K562 (cell line): Measurements from ENCODE around the gene CLC. TPM values are rescaled to one million over a fixed set of nuclear protein-coding genes. Genes with fewer than 3 reads are reported as not detected.

ENCODE experiments used
- ATAC-seq: fragments of 200-7000 bp; cut with Tn5 transposase; 3 replicates; pipeline ENCODE4 v1.9.1; 2020; ENCODE audit warnings: moderate library complexity
- BruUV-seq: library from RNA; stranded (reverse); fragments of 400-500 nt; replicated peaks from 2 replicates; lab custom pipeline; 2021; lab: Mats Ljungman, UMichigan
- CTCF ChIA-PET: fragments of 300-600 bp; formaldehyde crosslinking; extraction: SDS; loops from one replicate; lab custom pipeline; 2021; ENCODE audit warnings: low intra/inter-chr PET ratio; lab: Yijun Ruan, JAX
- POLR2A ChIA-PET: fragments of 300-600, 350-650 bp; sonication (Branson Sonifier 250); formaldehyde crosslinking; extraction: SDS; loops from one replicate; lab custom pipeline; 2021; ENCODE audit warnings: antibody characterized with exemption, inconsistent platforms; lab: Yijun Ruan, JAX
- DNase-seq, 4 experiments: peaks; one replicate each; pipeline versions ENCODE4 v3.0.0 to v3.0.0-alpha.2; 2011 to 2018; ENCODE audit warnings: low spot score in 3 of 4, mixed read lengths in 3 of 4; ENCODE audit errors: extremely low read depth in 1 of 4
- FAIRE-seq: peaks from 2 replicates; lab custom pipeline; 2011; peaks lifted over from hg19 to GRCh38; lab: Jason Lieb, UNC
- H2AFZ ChIP-seq: 2 replicates; pipeline ENCODE4 v1.6.0; 2011; ENCODE audit warnings: low read depth, low read length, control low read depth, inconsistent platforms
- H3K27ac ChIP-seq: fragments of 200-600 bp; 3 replicates; pipeline ENCODE4 v1.8.0; 2011; ENCODE audit warnings: low read depth, mild to moderate bottlenecking, control low read depth, inconsistent platforms, low read length, moderate library complexity, mixed read lengths; ENCODE audit errors: extremely low read depth
- H3K27me3 ChIP-seq, 2 experiments: fragments of 300-600 bp in 1 of 2; 2 replicates in 1 of 2; 3 replicates in 1 of 2; pipeline versions ENCODE4 v1.6.0 to v1.8.0; 2011; ENCODE audit warnings: inconsistent platforms in 2 of 2, low read length in 2 of 2, mild to moderate bottlenecking in 1 of 2, mixed read lengths in 1 of 2, moderate library complexity in 1 of 2; ENCODE audit not compliant: control insufficient read depth in 2 of 2, insufficient read depth in 2 of 2
- H3K36me3 ChIP-seq: fragments of 300-600 bp; 3 replicates; pipeline ENCODE4 v1.8.0; 2011; ENCODE audit warnings: mild to moderate bottlenecking, low read length, inconsistent platforms; ENCODE audit not compliant: control insufficient read depth, insufficient read depth
- H3K4me1 ChIP-seq, 2 experiments: fragments of 200-600 bp in 1 of 2; replicated peaks in 1 of 2; 2 replicates in 1 of 2; 3 replicates in 1 of 2; pipeline versions ENCODE4 v1.5.1 to v1.8.0; 2011; ENCODE audit warnings: inconsistent platforms in 2 of 2, low read length in 2 of 2, mild to moderate bottlenecking in 1 of 2, mixed read lengths in 1 of 2, moderate library complexity in 1 of 2; ENCODE audit not compliant: control insufficient read depth in 2 of 2, insufficient read depth in 2 of 2
- H3K4me2 ChIP-seq: 2 replicates; pipeline ENCODE4 v1.6.1; 2011; ENCODE audit warnings: low read length, control low read depth, inconsistent platforms, mixed read lengths; ENCODE audit not compliant: insufficient read depth
- H3K4me3 ChIP-seq: fragments of 200-600 bp; sonication (generic), shearing (Covaris generic); 2 replicates; pipeline ENCODE4 v1.5.1; 2016; ENCODE audit warnings: control low read depth, inconsistent platforms
- H3K79me2 ChIP-seq: fragments of 200-600 bp; 3 replicates; pipeline ENCODE4 v1.8.0; 2011; ENCODE audit warnings: low read length, inconsistent platforms; ENCODE audit not compliant: control insufficient read depth, insufficient read depth
- H3K9ac ChIP-seq, 2 experiments: 2 replicates each; pipeline versions ENCODE4 v1.6.0 to v1.6.1; 2011; ENCODE audit warnings: low read depth in 2 of 2, low read length in 2 of 2, control low read depth in 1 of 2, inconsistent platforms in 1 of 2, mild to moderate bottlenecking in 1 of 2, mixed read lengths in 1 of 2; ENCODE audit not compliant: insufficient read depth in 1 of 2
- H3K9me1 ChIP-seq: one replicate; pipeline ENCODE4 v1.6.0; 2011; ENCODE audit warnings: inconsistent platforms, mild to moderate bottlenecking, low read length, moderate library complexity; ENCODE audit not compliant: control insufficient read depth, insufficient read depth
- H3K9me3 ChIP-seq: replicated peaks from 2 replicates; pipeline ENCODE4 v1.5.1; 2011; ENCODE audit warnings: low read depth, low read length, inconsistent platforms; ENCODE audit not compliant: control insufficient read depth, insufficient read depth
- H4K20me1 ChIP-seq: replicated peaks from 2 replicates; pipeline ENCODE4 v1.6.1; 2011; ENCODE audit warnings: low read length, inconsistent platforms, mixed read lengths; ENCODE audit not compliant: control insufficient read depth, insufficient read depth
- BCOR ChIP-seq: fragments of 450-650 bp; IDR thresholded peaks from 2 replicates; pipeline ENCODE4 v1.6.1; 2016
- BRCA1 ChIP-seq, 2 experiments: fragments of 450-650 bp in 1 of 2; sonication (generic) in 1 of 2; formaldehyde crosslinking in 1 of 2; IDR thresholded peaks; 2 replicates each; pipeline versions ENCODE4 v1.5.0 to v1.6.1; 2017 to 2020; ENCODE audit warnings: mild to moderate bottlenecking in 1 of 2, missing genetic modification reagents in 1 of 2
- CXXC5 ChIP-seq: fragments of 250-450 bp; sonication (Bioruptor Pico); IDR thresholded peaks from 2 replicates; pipeline ENCODE4 v1.8.0; 2022; ENCODE audit warnings: inconsistent platforms, mild to moderate bottlenecking, moderate library complexity
- EGR1 ChIP-seq: fragments of 450-650 bp; conservative IDR thresholded peaks from 2 replicates; pipeline ENCODE4 v1.6.1; 2017; ENCODE audit warnings: mild to moderate bottlenecking
- HCFC1 ChIP-seq: IDR thresholded peaks from 2 replicates; pipeline ENCODE4 v1.6.1; 2012; ENCODE audit warnings: low read depth, low read length, improper control_type of control experiment
- HIVEP1 ChIP-seq: fragments of 250-450 bp; sonication (Bioruptor Pico); IDR thresholded peaks from 2 replicates; pipeline ENCODE4 v1.4.0; 2020; ENCODE audit warnings: mild to moderate bottlenecking
- IRF2 ChIP-seq: sonication (generic); formaldehyde crosslinking; IDR thresholded peaks from 2 replicates; pipeline ENCODE4 v1.8.1; 2022; ENCODE audit warnings: mild to moderate bottlenecking, missing genetic modification reagents
- SAFB2 ChIP-seq: fragments of 200-400 bp; formaldehyde crosslinking; IDR thresholded peaks from 2 replicates; pipeline ENCODE4 v1.6.1; 2018; ENCODE audit warnings: borderline replicate concordance, low read length, low read depth, moderate library complexity; ENCODE audit not compliant: severe bottlenecking
- SNIP1 ChIP-seq: fragments of 450-650 bp; IDR thresholded peaks from 2 replicates; pipeline ENCODE4 v1.7.1; 2017; ENCODE audit warnings: low read depth, mild to moderate bottlenecking
- SRSF9 ChIP-seq: fragments of 200-400 bp; formaldehyde crosslinking; IDR thresholded peaks from 2 replicates; pipeline ENCODE4 v1.6.1; 2017; ENCODE audit warnings: low read depth, low read length, borderline replicate concordance
- ZNF740 ChIP-seq, 3 experiments: fragments of 200-800 bp in 1 of 3; sonication (Bioruptor generic) in 1 of 3; sonication (generic) in 1 of 3; formaldehyde crosslinking in 1 of 3; IDR thresholded peaks; 2 replicates each; pipeline versions ENCODE4 v1.6.1 to v1.8.0; 2016 to 2022; ENCODE audit warnings: mild to moderate bottlenecking in 2 of 3, missing compliant biosample characterization in 2 of 3, missing genetic modification characterization in 2 of 3, missing genetic modification reagents in 1 of 3
- WGBS: fragments of 100-300 bp; shearing (Covaris generic); methylation state at CpG from one replicate; pipeline ENCODE4 v1.1.6; 2016; ENCODE audit warnings: low coverage, mixed read lengths; ENCODE audit not compliant: insufficient coverage; ENCODE audit errors: missing lambda C conversion rate; 5-methylcytosine and 5-hydroxymethylcytosine counted together
- in situ Hi-C: fragments of 300-500 bp; cut with MboI; formaldehyde crosslinking; loops from 4 replicates; pipeline ENCODE4 v1.15.0; 2018; ENCODE audit warnings: inconsistent platforms, mixed read lengths
- intact Hi-C: fragments of 100-400 bp; cut with micrococcal nuclease; formaldehyde crosslinking; loops from 2 replicates; pipeline ENCODE4 v1.14.2; 2022
- polyA plus RNA-seq, 8 experiments: library from polyadenylated mRNA; depleted of rRNA in 4 of 8; stranded (reverse) in 5 of 8; unstranded in 3 of 8; fragments of >200 nt; fragmentation: Nextera tagmentation in 2 of 8; fragmentation: Illumina TruSeq in 1 of 8; extraction: Ambion mirVana in 2 of 8; extraction: Trizol in 1 of 8; gene quantifications; 2 replicates each; pipeline versions ENCODE4 v1.2.1 to v1.2.3, GENCODE V29; 2011 to 2014; ENCODE audit warnings: inconsistent platforms in 1 of 8, missing spikeins in 1 of 8
- total RNA-seq, 7 experiments: library from RNA; depleted of rRNA in 6 of 7; stranded (reverse); fragments of >200 nt in 6 of 7; fragmentation: Illumina TruSeq in 2 of 7; extraction: Trizol in 2 of 7; gene quantifications; 2 replicates each; pipeline versions ENCODE4 v1.2.1 to v1.2.3, GENCODE V29; 2011 to 2021; ENCODE audit warnings: low replicate concordance in 1 of 7

CLC gene
- total and polyA plus RNA-seq, 9 of the 15 experiments (the other 6 are each of a cell fraction or from before 2014, with no cell fraction given), result 0.44 to 1.1 (median 0.67) TPM; not detected in 3

- Histone ChIP-seq H3K9me3 (no peaks in the 10 kb centered on the region), H2AFZ (no peak overlapping the region), H3K27ac (no peak overlapping the region), H3K4me3 (no peak overlapping the region), H3K79me2 (no peaks in the 10 kb centered on the region), H3K4me2 (no peak overlapping the region), H4K20me1 (no peaks in the 10 kb centered on the region), H3K9ac (no peak overlapping the region), H3K36me3 (no peaks in the 10 kb centered on the region), H3K4me1 (no peaks in the 10 kb centered on the region), H3K27me3 (peaks cover 0 to 5% of the 10 kb centered on the region in 2 experiments; a peak in 1 of 5 replicates), H3K9me1 (no peaks in the 10 kb centered on the region)
- DNase-seq, result no peak
- in situ Hi-C loops, result no loop called here
- WGBS, result 0% methylated on average over 5 of the region's 5 CpGs
- intact Hi-C loops, result no loop called here
- no peak for ATAC-seq
- no peak for FAIRE-seq
- no TSS peak for BruUV-seq
- TF ChIP-seq EGR1, result 0 out of 2 replicates have a peak, but pooled peaks have one; percentile 6
- TF ChIP-seq ZNF740 (CRISPR knock-in tag; IDR thresholded peaks at IDR 0.05), result no peak
- TF ChIP-seq ZNF740 (tag; IDR thresholded peaks at IDR 0.05), result no peak
- ChIA-PET CTCF (no interaction called here), POLR2A (no interaction called here)
Observed at GRCh38 chr19:39736088-39736487, 1.7 kb downstream of the CLC start.

GRCh38 chr19:39735688-39736087, 2.1 kb downstream of the CLC start:
- no peak for ATAC-seq
- ChIA-PET CTCF (no interaction called here), POLR2A (no interaction called here)
- H3K4me3 ChIP-seq, result no peak overlapping the region
- no peaks in the 10 kb centered on the region for H3K9me1 ChIP-seq
- in situ Hi-C loops (no loop called here), intact Hi-C loops (no loop called here)
- H2AFZ ChIP-seq, result no peak overlapping the region
- H3K27ac ChIP-seq, result no peak overlapping the region
- no peak for DNase-seq
- no peaks in the 10 kb centered on the region for H3K9me3 ChIP-seq
- no peaks in the 10 kb centered on the region for H3K79me2 ChIP-seq
- no peaks in the 10 kb centered on the region for H3K4me1 ChIP-seq
- TF ChIP-seq SNIP1, result no peak
- no peak for TF ChIP-seq SAFB2
- no peak for TF ChIP-seq BCOR
- TF ChIP-seq HIVEP1 (CRISPR knock-in tag), result no peak
- TF ChIP-seq HCFC1, result no peak
- no peak for TF ChIP-seq IRF2 (CRISPR knock-in tag)
- TF ChIP-seq CXXC5 (CRISPR knock-in tag), result no peak
- TF ChIP-seq SRSF9, result no peak
- TF ChIP-seq BRCA1 (IDR thresholded peaks at IDR 0.05), result no peak
- TF ChIP-seq BRCA1 (CRISPR knock-in tag; IDR thresholded peaks at IDR 0.05), result no peak
- no peak overlapping the region for H3K4me2 ChIP-seq
- H3K9ac ChIP-seq, result no peak overlapping the region
- BruUV-seq, result no TSS peak
- WGBS, result 0% methylated on average over 3 of the region's 3 CpGs
- H3K27me3 ChIP-seq, result peaks cover 0 to 5% of the 10 kb centered on the region in 2 experiments; a peak in 1 of 5 replicates
- no peaks in the 10 kb centered on the region for H4K20me1 ChIP-seq
- no peaks in the 10 kb centered on the region for H3K36me3 ChIP-seq
- no peak for FAIRE-seq
